ENCODE results near the gene ABCA12.

Gene ABCA12

DNA sequence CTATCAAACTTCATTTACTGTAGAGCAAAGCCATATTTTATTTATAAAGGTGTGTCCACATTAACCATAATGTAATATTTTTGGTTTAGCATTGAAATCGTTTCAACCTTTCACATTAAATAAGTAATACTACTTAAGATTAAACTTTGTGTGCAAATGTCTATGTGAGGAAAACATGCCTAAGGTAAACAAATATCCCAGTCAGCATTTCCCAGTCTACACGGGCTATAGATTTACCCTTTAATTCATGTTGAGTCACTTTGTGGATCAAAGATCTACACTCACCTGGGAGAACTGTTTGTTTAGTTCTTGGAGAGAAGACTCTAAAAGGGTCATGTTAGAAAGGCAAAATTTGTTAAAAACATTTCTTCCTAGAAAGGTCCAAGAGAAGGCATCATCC, 89.1 kb downstream of the ABCA12 start:
- no peak overlapping the region for H3K27ac ChIP-seq
- in situ Hi-C loops (cut with HindIII; ENCODE audit: low pct_ligation_motif_present, low sequenced_read_pairs) = no loop called here
- H3K4me3 ChIP-seq (ENCODE audit: low read depth, low read length) = no peak overlapping the region
- no peaks in the 10 kb centered on the region for H3K36me3 ChIP-seq (replicated peaks)
- H3K27me3 ChIP-seq (replicated peaks) = no peaks in the 10 kb centered on the region
- DNase-seq = no peak
- TF ChIP-seq CTCF (IDR thresholded peaks at IDR 0.05; ENCODE audit: low read depth, low read length, missing control alignments) = no peak

DNA sequence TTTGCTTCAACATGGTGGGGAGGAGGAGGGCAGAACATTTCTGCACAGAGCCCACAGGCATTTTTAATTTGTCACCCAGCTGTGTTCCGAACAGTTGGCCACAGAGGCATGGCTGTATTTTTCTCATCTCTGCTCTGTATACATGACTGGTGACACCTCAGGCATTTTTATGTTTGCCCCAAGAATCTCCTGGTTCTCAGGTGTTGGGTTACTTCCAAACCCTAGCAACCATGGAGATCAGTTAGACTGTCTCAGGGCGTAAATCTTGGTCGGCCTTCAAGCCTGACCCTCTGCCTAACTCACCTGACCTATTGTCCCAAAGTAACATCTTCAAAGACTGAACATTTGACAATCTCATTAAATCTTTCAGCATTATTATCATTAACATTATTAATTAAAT, 100.0 kb downstream of the ABCA12 start:
- Histone ChIP-seq H3K27ac (no peak overlapping the region), H3K27me3 (replicated peaks) (no peaks in the 10 kb centered on the region), H3K36me3 (replicated peaks) (no peaks in the 10 kb centered on the region), H3K4me3 (ENCODE audit: low read depth, low read length) (no peak overlapping the region)
- in situ Hi-C loops (cut with HindIII; ENCODE audit: low pct_ligation_motif_present, low sequenced_read_pairs) = no loop called here
- no peak for DNase-seq
- no peak for TF ChIP-seq CTCF (IDR thresholded peaks at IDR 0.05; ENCODE audit: low read depth, low read length, missing control alignments)

DNA sequence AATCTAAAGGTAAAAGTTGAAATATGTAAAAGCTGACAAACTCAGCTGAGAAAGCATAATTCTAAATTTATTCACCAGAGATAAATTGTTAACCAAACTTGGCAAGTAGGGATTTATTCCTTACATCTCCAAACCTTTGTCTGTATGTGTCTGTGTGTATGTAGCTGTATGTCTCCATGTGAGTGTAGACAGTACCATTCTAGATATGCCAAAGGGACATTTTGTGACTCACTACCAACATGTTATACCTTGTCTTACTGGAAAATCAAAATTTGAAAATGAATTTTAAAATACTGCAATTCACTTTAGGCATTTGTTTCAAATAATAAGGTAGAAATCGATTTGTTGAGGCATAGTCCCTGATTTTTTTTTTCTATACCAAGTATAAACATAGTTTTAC, 102.1 kb downstream of the ABCA12 start:
- Histone ChIP-seq H3K27me3 (replicated peaks) (no peaks in the 10 kb centered on the region), H3K27ac (no peak overlapping the region), H3K4me3 (ENCODE audit: low read depth, low read length) (no peak overlapping the region), H3K36me3 (replicated peaks) (no peaks in the 10 kb centered on the region)
- DNase-seq = no peak
- in situ Hi-C loops (cut with HindIII; ENCODE audit: low pct_ligation_motif_present, low sequenced_read_pairs) = no loop called here
- no peak for TF ChIP-seq CTCF (IDR thresholded peaks at IDR 0.05; ENCODE audit: low read depth, low read length, missing control alignments)

- no peak for DNase-seq
- Histone ChIP-seq H3K36me3 (replicated peaks) (no peaks in the 10 kb centered on the region), H3K4me3 (ENCODE audit: low read depth, low read length) (no peak overlapping the region), H3K27me3 (replicated peaks) (no peaks in the 10 kb centered on the region), H3K27ac (no peak overlapping the region)
- TF ChIP-seq CTCF (IDR thresholded peaks at IDR 0.05; ENCODE audit: low read depth, low read length, missing control alignments) = no peak
- in situ Hi-C loops (cut with HindIII; ENCODE audit: low pct_ligation_motif_present, low sequenced_read_pairs) = no loop called here
Observed at GRCh38 chr2:215034154-215034553, 104.3 kb downstream of the ABCA12 start.

- Histone ChIP-seq H3K27ac (no peak overlapping the region), H3K4me3 (ENCODE audit: low read depth, low read length) (no peak overlapping the region), H3K27me3 (replicated peaks) (no peaks in the 10 kb centered on the region), H3K36me3 (replicated peaks) (no peaks in the 10 kb centered on the region)
- TF ChIP-seq CTCF (IDR thresholded peaks at IDR 0.05; ENCODE audit: low read depth, low read length, missing control alignments) = no peak
- in situ Hi-C loops (cut with HindIII; ENCODE audit: low pct_ligation_motif_present, low sequenced_read_pairs) = no loop called here
- DNase-seq = no peak
Observed at GRCh38 chr2:215032153-215032552, 106.3 kb downstream of the ABCA12 start.

GRCh38 chr2:215031321-215031720, 107.1 kb downstream of the ABCA12 start:
- Histone ChIP-seq H3K4me3 (ENCODE audit: low read depth, low read length) (no peak overlapping the region), H3K27me3 (replicated peaks) (no peaks in the 10 kb centered on the region), H3K36me3 (replicated peaks) (no peaks in the 10 kb centered on the region), H3K27ac (no peak overlapping the region)
- no peak for DNase-seq
- no peak for TF ChIP-seq CTCF (IDR thresholded peaks at IDR 0.05; ENCODE audit: low read depth, low read length, missing control alignments)
- in situ Hi-C loops (cut with HindIII; ENCODE audit: low pct_ligation_motif_present, low sequenced_read_pairs) = no loop called here

Measured in brain microvascular endothelial cell (primary cell).